Liver (tissue), 9 donors: ENCODE measurements around the gene MAP3K12. TPM values are rescaled to one million over a fixed set of nuclear protein-coding genes. Genes with fewer than 3 reads are reported as not detected.
"Not testable (repeated sequence)": the region's sequence is repeated elsewhere in the genome, so short reads cannot be mapped to it uniquely, and the experiment has no call there.

Experiments
- DNase-seq: peaks from one replicate; pipeline ENCODE4 v3.0.0-alpha.2; 2017; ENCODE audit warnings: low spot score
- H3K27ac ChIP-seq, 2 donors: one replicate each; pipeline ENCODE4 v1.7.0; 2013; ENCODE audit warnings: inconsistent platforms in 2 of 2, low read length in 2 of 2, control low read depth in 1 of 2, low read depth in 1 of 2, mild to moderate bottlenecking in 1 of 2
- H3K27me3 ChIP-seq, 4 donors: one replicate each; pipeline versions ENCODE4 v1.6.1 to v1.7.0; 2013; ENCODE audit warnings: low read length in 3 of 4, inconsistent platforms in 1 of 4, mild to moderate bottlenecking in 1 of 4, moderate library complexity in 1 of 4; ENCODE audit not compliant: control insufficient read depth in 4 of 4, insufficient read depth in 4 of 4
- H3K36me3 ChIP-seq, 4 donors: one replicate each; pipeline versions ENCODE4 v1.6.1 to v1.7.0; 2013; ENCODE audit warnings: low read length in 3 of 4, mild to moderate bottlenecking in 3 of 4, low read depth in 1 of 4, moderate library complexity in 1 of 4; ENCODE audit not compliant: control insufficient read depth in 4 of 4, insufficient read depth in 3 of 4
- H3K4me1 ChIP-seq, 4 donors: one replicate each; pipeline versions ENCODE4 v1.6.1 to v1.7.0; 2013; ENCODE audit warnings: low read length in 3 of 4, mild to moderate bottlenecking in 3 of 4, moderate library complexity in 1 of 4; ENCODE audit not compliant: control insufficient read depth in 4 of 4, insufficient read depth in 4 of 4
- H3K4me3 ChIP-seq, 3 donors: one replicate each; pipeline versions ENCODE4 v1.6.1 to v1.7.0; 2013; ENCODE audit warnings: low read length in 3 of 3, control low read depth in 1 of 3, low read depth in 1 of 3, mild to moderate bottlenecking in 1 of 3
- H3K9ac ChIP-seq, 2 donors: one replicate each; pipeline ENCODE4 v1.7.0; 2013; ENCODE audit warnings: low read length in 2 of 2, mild to moderate bottlenecking in 2 of 2, moderate library complexity in 2 of 2, control low read depth in 1 of 2, low read depth in 1 of 2
- H3K9me3 ChIP-seq, 4 donors: one replicate each; pipeline versions ENCODE4 v1.6.1 to v1.7.0; 2013; ENCODE audit warnings: low read length in 3 of 4; ENCODE audit not compliant: control insufficient read depth in 4 of 4
- ATF3 ChIP-seq: IDR thresholded peaks from 2 replicates; pipeline ENCODE4 v1.6.1; 2016; ENCODE audit warnings: antibody characterized with exemption
- EGR1 ChIP-seq, 2 donors: IDR thresholded peaks; 2 replicates each; pipeline ENCODE4 v1.6.1; 2016 to 2018; ENCODE audit warnings: antibody characterized with exemption in 2 of 2, low read depth in 2 of 2
- FOXA1 ChIP-seq: IDR thresholded peaks from 2 replicates; pipeline ENCODE4 v1.6.1; 2016; ENCODE audit warnings: antibody characterized with exemption
- FOXA2 ChIP-seq: IDR thresholded peaks from 2 replicates; pipeline ENCODE4 v1.6.1; 2016; ENCODE audit warnings: antibody characterized with exemption
- GABPA ChIP-seq, 2 donors: IDR thresholded peaks in 1 of 2; conservative IDR thresholded peaks in 1 of 2; 2 replicates each; pipeline ENCODE4 v1.6.1; 2016; ENCODE audit warnings: antibody characterized with exemption in 2 of 2, mild to moderate bottlenecking in 1 of 2, moderate library complexity in 1 of 2
- HNF4A ChIP-seq, 2 donors: conservative IDR thresholded peaks; 2 replicates each; pipeline ENCODE4 v1.6.1; 2016; ENCODE audit warnings: antibody characterized with exemption in 2 of 2, mild to moderate bottlenecking in 2 of 2
- HNF4G ChIP-seq: IDR thresholded peaks from 2 replicates; pipeline ENCODE4 v1.6.1; 2016; ENCODE audit warnings: antibody characterized with exemption
- JUND ChIP-seq, 2 donors: IDR thresholded peaks; 2 replicates each; pipeline ENCODE4 v1.6.1; 2016; ENCODE audit warnings: antibody characterized with exemption in 2 of 2
- MAX ChIP-seq: IDR thresholded peaks from 2 replicates; pipeline ENCODE4 v1.6.1; 2016; ENCODE audit warnings: antibody characterized with exemption
- NR2F2 ChIP-seq: IDR thresholded peaks from 2 replicates; pipeline ENCODE4 v1.6.1; 2016; ENCODE audit warnings: antibody characterized with exemption
- RAD21 ChIP-seq, 2 donors: IDR thresholded peaks; 2 replicates each; pipeline ENCODE4 v1.6.1; 2016; ENCODE audit warnings: antibody characterized with exemption in 2 of 2, mild to moderate bottlenecking in 2 of 2
- REST ChIP-seq: IDR thresholded peaks from 2 replicates; pipeline ENCODE4 v1.6.1; 2016; ENCODE audit warnings: antibody characterized with exemption, mild to moderate bottlenecking
- RXRA ChIP-seq, 2 donors: IDR thresholded peaks; 2 replicates each; pipeline ENCODE4 v1.6.1; 2017 to 2018; ENCODE audit warnings: antibody characterized with exemption in 2 of 2, mild to moderate bottlenecking in 1 of 2
- SP1 ChIP-seq: IDR thresholded peaks from 2 replicates; pipeline ENCODE4 v1.6.1; 2018; ENCODE audit warnings: antibody characterized with exemption, mild to moderate bottlenecking
- YY1 ChIP-seq: IDR thresholded peaks from 2 replicates; pipeline ENCODE4 v1.6.1; 2016; ENCODE audit warnings: antibody characterized with exemption, mild to moderate bottlenecking
- WGBS: extraction: QIAGEN DNeasy Blood & Tissue Kit; methylation state at CpG from one replicate; pipeline ENCODE4 v1.1.7; 2013; 5-methylcytosine and 5-hydroxymethylcytosine counted together
- polyA plus RNA-seq, 2 donors: library from polyadenylated mRNA; stranded (reverse) in 1 of 2; unstranded in 1 of 2; fragments of 200-250 nt in 1 of 2; fragments of >200 nt in 1 of 2; fragmentation: Nextera tagmentation in 1 of 2; extraction: Ambion mirVana in 1 of 2; gene quantifications; one replicate each; pipeline versions ENCODE4 v1.2.1 to v1.2.3, GENCODE V29; 2013 to 2015
- total RNA-seq, 2 donors: library from RNA; depleted of rRNA; stranded (reverse); fragments of >200 nt; gene quantifications; one replicate each; pipeline ENCODE4 v1.2.3, GENCODE V29; 2014
- donor health status: healthy.
- donor health status: healthy.
- donor health status: healthy.
- donor health status: healthy.
- donor health status: healthy.

Gene MAP3K12
- total and polyA plus RNA-seq, 4 donors: 0.53 to 2.4 (median 1.5) TPM

- H3K4me1 ChIP-seq: peaks cover 0 to 19% (median 5%) of the 10 kb centered on the region in 4 donors
- WGBS: 2% methylated on average over 31 of the region's 31 CpGs
These were observed 58.0 kb downstream of the MAP3K12 start, which contains the start of gene PRR13 for GRCh38 chr12:53441040-53441833. TSS of gene PRR13 (plus strand) at chr12:53441734. CDS start at chr12:53442715, 981 bp downstream.

GRCh38 chr12:53439582-53439981 lies 59.7 kb downstream of the MAP3K12 start:
- H3K9ac ChIP-seq, H3K27ac ChIP-seq, H3K9me3 ChIP-seq, H3K4me3 ChIP-seq, DNase-seq, H3K36me3 ChIP-seq, H3K27me3 ChIP-seq: not testable (repeated sequence)
- peaks cover 0 to 19% (median 5%) of the 10 kb centered on the region in 4 donors for H3K4me1 ChIP-seq

More at GRCh38 chr12:53441040-53441833, 58.0 kb downstream of the MAP3K12 start, which contains the start of gene PRR13:
- Histone ChIP-seq H3K9me3 (no peaks in the 10 kb centered on the region), H3K36me3 (peaks cover 3 to 9% (median 5%) of the 10 kb centered on the region in 4 donors), H3K4me3 (peak within 1 kb of the TSS; percentile 64 to 98 (median 95)), H3K9ac (peak within 1 kb of the TSS; percentile 95 to 98), H3K27ac (peak within 1 kb of the TSS; percentile 92 to 97), H3K27me3 (no peaks in the 10 kb centered on the region)
- TF ChIP-seq ATF3 (peak; percentile 12), EGR1 (IDR thresholded peaks at IDR 0.05; ENCODE audit: low read depth in 2 of 2) (no peak), GABPA (IDR thresholded peaks at IDR 0.05 in 1 of 2, conservative IDR thresholded peaks at IDR 0.05 in 1 of 2) (peak; percentile 54 to 81), SP1 (peak; percentile 78), HNF4A (conservative IDR thresholded peaks at IDR 0.05) (peak; percentile 84 to 89), MAX (peak; percentile 26), HNF4G (peak; percentile 68), FOXA2 (peak; percentile 3), JUND (IDR thresholded peaks at IDR 0.05) (peak in 1 of 2 donors; percentile 33), REST (peak; percentile 56), RAD21 (IDR thresholded peaks at IDR 0.05) (peak in 1 of 2 donors; percentile 7), YY1 (peak; percentile 84), NR2F2 (no peak), FOXA1 (no peak), RXRA (IDR thresholded peaks at IDR 0.05) (peak; percentile 36 to 40)
- DNase-seq: peak; percentile 99

- H3K27me3 ChIP-seq, DNase-seq, H3K36me3 ChIP-seq, H3K9ac ChIP-seq, H3K4me1 ChIP-seq, H3K9me3 ChIP-seq, H3K4me3 ChIP-seq, H3K27ac ChIP-seq: not testable (repeated sequence)
- WGBS: 89% methylated on average over 9 of the region's 9 CpGs
These were observed 63.9 kb downstream of the MAP3K12 start for GRCh38 chr12:53435326-53435725.
